Stimulated activated CD4-positive, alpha-beta T cell treated with anti-CD3 and anti-CD28 coated beads, Interleukin-4, amount 100 ng/mL, for 1 hour (primary cell): Measurements from ENCODE around the gene TBK1.
"Not testable (repeated sequence)": the region's sequence is repeated elsewhere in the genome, so short reads cannot be mapped to it uniquely, and the experiment has no call there.

Experiments used
- DNase-seq: peaks from one replicate; pipeline ENCODE4 v3.0.0-alpha.2; 2020

Gene TBK1

GRCh38 chr12:64497903-64498302 is 46.0 kb downstream of the TBK1 start:
- DNase-seq: no peak

- no peak for DNase-seq
These were observed 48.5 kb downstream of the TBK1 start for GRCh38 chr12:64500394-64500793.

GRCh38 chr12:64501486-64501885 is 49.6 kb downstream of the TBK1 start:
- DNase-seq: no peak

GRCh38 chr12:64506955-64507354 is 55.0 kb downstream of the TBK1 start:
- DNase-seq: no peak

- no peak for DNase-seq
These were observed 58.7 kb downstream of the TBK1 start for GRCh38 chr12:64510667-64511066.

- DNase-seq: no peak
These were observed 66.5 kb downstream of the TBK1 start for GRCh38 chr12:64518396-64518795.

- no peak for DNase-seq
These were observed 69.9 kb downstream of the TBK1 start for GRCh38 chr12:64521833-64522232.

GRCh38 chr12:64522316-64522715 is 70.4 kb downstream of the TBK1 start:
- no peak for DNase-seq

GRCh38 chr12:64522807-64523206 is 70.9 kb downstream of the TBK1 start:
- no peak for DNase-seq

GRCh38 chr12:64523565-64524444 is 71.9 kb downstream of the TBK1 start:
- DNase-seq: not testable (repeated sequence)

GRCh38 chr12:64525461-64526160 is 73.7 kb downstream of the TBK1 start:
- DNase-seq: no peak

GRCh38 chr12:64526859-64527258 is 74.9 kb downstream of the TBK1 start:
- DNase-seq: no peak

- no peak for DNase-seq
These were observed 76.7 kb downstream of the TBK1 start for GRCh38 chr12:64528616-64529015.

GRCh38 chr12:64530566-64530965 is 78.6 kb downstream of the TBK1 start:
- DNase-seq: no peak

GRCh38 chr12:64531665-64532334 is 79.9 kb downstream of the TBK1 start:
- DNase-seq: no peak

- no peak for DNase-seq
These were observed 80.9 kb downstream of the TBK1 start for GRCh38 chr12:64532734-64533351.

GRCh38 chr12:64534672-64535199 is 82.8 kb downstream of the TBK1 start:
- DNase-seq: no peak

- no peak for DNase-seq
These were observed 86.2 kb downstream of the TBK1 start for GRCh38 chr12:64538121-64538520.

GRCh38 chr12:64542409-64543047 is 90.6 kb downstream of the TBK1 start:
- DNase-seq: not testable (repeated sequence)

GRCh38 chr12:64544371-64545080 is 92.6 kb downstream of the TBK1 start:
- DNase-seq: no peak

GRCh38 chr12:64545081-64545382 is 93.1 kb downstream of the TBK1 start:
- DNase-seq: no peak

- DNase-seq: no peak
These were observed 97.2 kb downstream of the TBK1 start for GRCh38 chr12:64549108-64549507.
